ENCODE results near the gene TP53.

DNA sequence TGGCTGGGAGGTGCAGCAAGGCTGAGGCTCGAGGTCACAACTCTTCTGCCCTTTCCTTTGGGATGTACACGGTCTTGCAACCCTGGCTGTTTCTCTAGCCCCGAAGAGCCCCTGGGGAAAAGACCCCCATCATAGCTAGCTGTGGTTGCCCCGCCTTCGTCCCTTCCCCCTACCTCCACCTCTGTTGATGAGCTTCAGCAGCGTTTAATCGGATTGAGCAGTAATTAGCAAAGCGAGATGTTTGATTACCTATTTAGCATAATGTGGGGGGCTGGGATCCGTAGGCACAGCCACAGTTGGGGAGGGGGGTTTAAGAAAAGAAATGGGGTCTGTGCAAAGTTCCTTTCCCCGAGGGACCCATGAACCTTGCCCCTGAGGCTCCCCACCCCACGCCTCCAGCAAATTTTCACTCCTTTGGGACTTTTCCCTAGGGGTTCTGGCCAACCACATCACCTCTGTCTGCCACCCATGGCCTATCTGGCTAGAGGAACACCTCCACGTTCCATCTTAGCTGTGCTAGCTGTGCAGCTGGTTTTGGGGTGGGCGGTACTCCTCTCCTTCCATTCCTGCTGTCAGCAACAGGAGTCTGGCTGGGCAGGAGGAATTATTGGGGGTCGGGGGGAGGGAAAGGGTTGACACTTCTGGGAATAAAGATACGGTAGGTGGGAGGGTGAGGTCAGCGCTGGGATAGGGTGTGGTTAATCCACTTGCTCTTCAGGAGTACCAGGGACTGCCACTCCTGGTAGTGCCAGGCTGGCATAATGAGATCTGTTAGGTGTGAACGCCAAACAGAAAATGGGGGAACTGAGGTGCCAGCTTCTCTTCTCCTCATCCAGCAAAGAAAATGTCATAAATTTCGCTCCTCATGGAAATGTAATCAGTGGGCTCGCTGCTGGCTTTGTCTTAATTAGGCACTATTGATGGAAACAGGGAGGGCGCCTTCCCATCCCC, 28.9 kb upstream of the TP53 start:
- no peak for TF ChIP-seq CTCF (IDR thresholded peaks at IDR 0.05; ENCODE audit: poor library complexity, severe bottlenecking)
- no peak for TF ChIP-seq POLR2AphosphoS5 (IDR thresholded peaks at IDR 0.05)
- no peak for TF ChIP-seq EP300 (conservative IDR thresholded peaks at IDR 0.05; ENCODE audit: poor library complexity, severe bottlenecking)
- TF ChIP-seq TAF1 (IDR thresholded peaks at IDR 0.05; ENCODE audit: low read depth): no peak
- no peak for TF ChIP-seq EZH2 (IDR thresholded peaks at IDR 0.05; ENCODE audit: borderline replicate concordance, insufficient read depth, low read length, poor library complexity, severe bottlenecking)
- TF ChIP-seq, protein P1, sequence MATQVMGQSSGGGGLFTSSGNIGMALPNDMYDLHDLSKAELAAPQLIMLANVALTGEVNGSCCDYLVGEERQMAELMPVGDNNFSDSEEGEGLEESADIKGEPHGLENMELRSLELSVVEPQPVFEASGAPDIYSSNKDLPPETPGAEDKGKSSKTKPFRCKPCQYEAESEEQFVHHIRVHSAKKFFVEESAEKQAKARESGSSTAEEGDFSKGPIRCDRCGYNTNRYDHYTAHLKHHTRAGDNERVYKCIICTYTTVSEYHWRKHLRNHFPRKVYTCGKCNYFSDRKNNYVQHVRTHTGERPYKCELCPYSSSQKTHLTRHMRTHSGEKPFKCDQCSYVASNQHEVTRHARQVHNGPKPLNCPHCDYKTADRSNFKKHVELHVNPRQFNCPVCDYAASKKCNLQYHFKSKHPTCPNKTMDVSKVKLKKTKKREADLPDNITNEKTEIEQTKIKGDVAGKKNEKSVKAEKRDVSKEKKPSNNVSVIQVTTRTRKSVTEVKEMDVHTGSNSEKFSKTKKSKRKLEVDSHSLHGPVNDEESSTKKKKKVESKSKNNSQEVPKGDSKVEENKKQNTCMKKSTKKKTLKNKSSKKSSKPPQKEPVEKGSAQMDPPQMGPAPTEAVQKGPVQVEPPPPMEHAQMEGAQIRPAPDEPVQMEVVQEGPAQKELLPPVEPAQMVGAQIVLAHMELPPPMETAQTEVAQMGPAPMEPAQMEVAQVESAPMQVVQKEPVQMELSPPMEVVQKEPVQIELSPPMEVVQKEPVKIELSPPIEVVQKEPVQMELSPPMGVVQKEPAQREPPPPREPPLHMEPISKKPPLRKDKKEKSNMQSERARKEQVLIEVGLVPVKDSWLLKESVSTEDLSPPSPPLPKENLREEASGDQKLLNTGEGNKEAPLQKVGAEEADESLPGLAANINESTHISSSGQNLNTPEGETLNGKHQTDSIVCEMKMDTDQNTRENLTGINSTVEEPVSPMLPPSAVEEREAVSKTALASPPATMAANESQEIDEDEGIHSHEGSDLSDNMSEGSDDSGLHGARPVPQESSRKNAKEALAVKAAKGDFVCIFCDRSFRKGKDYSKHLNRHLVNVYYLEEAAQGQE (IDR thresholded peaks at IDR 0.05; ENCODE audit: borderline replicate concordance): no peak
- TF ChIP-seq RAD21 (conservative IDR thresholded peaks at IDR 0.05): no peak
- TF ChIP-seq SMC3 (conservative IDR thresholded peaks at IDR 0.05; ENCODE audit: poor library complexity): no peak
- TF ChIP-seq MXI1 (conservative IDR thresholded peaks at IDR 0.05; ENCODE audit: poor library complexity, severe bottlenecking): no peak

All from neural cell (in vitro differentiated cells).